IMR-90 (cell line): ENCODE data around the gene LYRM4. TPM values are rescaled to one million over a fixed set of nuclear protein-coding genes. Genes with fewer than 3 reads are reported as not detected.

Source experiments
- ATAC-seq: fragments of 200-7000 bp; cut with Tn5 transposase; 2 replicates; pipeline ENCODE4 v1.9.1; 2020; ENCODE audit warnings: low read depth, mild to moderate bottlenecking, moderate library complexity
- BruUV-seq: library from RNA; stranded (reverse); fragments of 400-500 nt; replicated peaks from 2 replicates; lab custom pipeline; 2021; lab: Mats Ljungman, UMichigan
- CTCF ChIA-PET: fragments of 300-600 bp; formaldehyde crosslinking; extraction: SDS; loops from one replicate; lab custom pipeline; 2021; ENCODE audit warnings: antibody characterized with exemption; lab: Yijun Ruan, JAX
- POLR2A ChIA-PET: fragments of 300-600 bp; sonication (Branson Sonifier 250); formaldehyde crosslinking; loops from one replicate; lab custom pipeline; 2022; ENCODE audit warnings: antibody characterized with exemption; ENCODE audit not compliant: unreplicated experiment; lab: Charles Lee
- DNase-seq: peaks from one replicate; pipeline ENCODE4 v3.0.0; 2013
- H2AFZ ChIP-seq: replicated peaks from 2 replicates; pipeline ENCODE3; 2013; ENCODE audit warnings: low read length, mild to moderate bottlenecking; ENCODE audit not compliant: poor library complexity
- H2AK5ac ChIP-seq: 2 replicates; pipeline ENCODE4 v1.6.1; 2013; ENCODE audit warnings: low read depth, low read length, inconsistent platforms
- H2AK9ac ChIP-seq: replicated peaks from 2 replicates; pipeline ENCODE3; 2013; ENCODE audit warnings: mild to moderate bottlenecking, low read depth, low read length, moderate library complexity; ENCODE audit not compliant: poor library complexity
- H2BK120ac ChIP-seq: 2 replicates; pipeline ENCODE4 v1.6.1; 2013; ENCODE audit warnings: low read depth, low read length, inconsistent platforms
- H2BK15ac ChIP-seq: 3 replicates; pipeline ENCODE4 v1.6.1; 2013; ENCODE audit warnings: low read depth, low read length, inconsistent platforms
- H2BK20ac ChIP-seq: 2 replicates; pipeline ENCODE4 v1.6.1; 2013; ENCODE audit warnings: low read depth, mild to moderate bottlenecking, inconsistent platforms, low read length, moderate library complexity
- H2BK5ac ChIP-seq: 2 replicates; pipeline ENCODE4 v1.6.1; 2013; ENCODE audit warnings: mild to moderate bottlenecking, low read depth, low read length, inconsistent platforms; ENCODE audit not compliant: poor library complexity, severe bottlenecking
- H3K14ac ChIP-seq: replicated peaks from 2 replicates; pipeline ENCODE4 v1.6.1; 2013; ENCODE audit warnings: low read depth, low read length, inconsistent platforms
- H3K18ac ChIP-seq: 2 replicates; pipeline ENCODE4 v1.6.1; 2013; ENCODE audit warnings: low read depth, low read length, control low read depth
- H3K23ac ChIP-seq: 2 replicates; pipeline ENCODE4 v1.6.1; 2013; ENCODE audit warnings: low read depth, low read length, inconsistent platforms
- H3K27ac ChIP-seq: 2 replicates; pipeline ENCODE4 v1.5.1; 2013; ENCODE audit warnings: mild to moderate bottlenecking, control low read depth, low read length; ENCODE audit not compliant: insufficient read depth
- H3K27me3 ChIP-seq: 2 replicates; pipeline ENCODE4 v1.6.1; 2013; ENCODE audit warnings: low read length; ENCODE audit not compliant: control insufficient read depth, insufficient read depth
- H3K36me3 ChIP-seq: 2 replicates; pipeline ENCODE4 v1.6.1; 2013; ENCODE audit warnings: low read length, mixed read lengths; ENCODE audit not compliant: control insufficient read depth, insufficient read depth
- H3K4ac ChIP-seq: 2 replicates; pipeline ENCODE4 v1.6.1; 2013; ENCODE audit warnings: low read depth, low read length, inconsistent platforms
- H3K4me1 ChIP-seq: 2 replicates; pipeline ENCODE4 v1.6.1; 2013; ENCODE audit warnings: low read length, mixed read lengths; ENCODE audit not compliant: control insufficient read depth, insufficient read depth
- H3K4me2 ChIP-seq: 2 replicates; pipeline ENCODE4 v1.6.1; 2013; ENCODE audit warnings: low read depth, mild to moderate bottlenecking, control low read depth, low read length, moderate library complexity
- H3K4me3 ChIP-seq: 2 replicates; pipeline ENCODE4 v1.5.1; 2013; ENCODE audit warnings: low read depth, mild to moderate bottlenecking, control low read depth, low read length, moderate library complexity; ENCODE audit not compliant: insufficient read depth
- H3K56ac ChIP-seq: 2 replicates; pipeline ENCODE4 v1.6.1; 2013; ENCODE audit warnings: low read length, inconsistent platforms; ENCODE audit not compliant: insufficient read depth; ENCODE audit errors: extremely low read depth
- H3K79me1 ChIP-seq, 2 experiments: 2 replicates each; pipeline ENCODE4 v1.6.1; 2013; ENCODE audit warnings: low read length in 2 of 2, inconsistent platforms in 1 of 2, low read depth in 1 of 2
- H3K9ac ChIP-seq: 2 replicates; pipeline ENCODE4 v1.6.1; 2013; ENCODE audit warnings: low read depth, low read length, control low read depth
- H3K9me1 ChIP-seq: 2 replicates; pipeline ENCODE4 v1.6.1; 2013; ENCODE audit warnings: low read length, inconsistent platforms; ENCODE audit not compliant: insufficient read depth
- H3K9me3 ChIP-seq: 2 replicates; pipeline ENCODE4 v1.6.1; 2013; ENCODE audit warnings: low read length; ENCODE audit not compliant: control insufficient read depth, insufficient read depth
- H4K20me1 ChIP-seq: 2 replicates; pipeline ENCODE4 v1.6.1; 2013; ENCODE audit warnings: low read length, inconsistent platforms; ENCODE audit not compliant: insufficient read depth
- H4K5ac ChIP-seq: 2 replicates; pipeline ENCODE4 v1.6.1; 2013; ENCODE audit warnings: mild to moderate bottlenecking, low read depth, low read length, control low read depth
- H4K8ac ChIP-seq, 2 experiments: 2 replicates each; pipeline ENCODE4 v1.6.1; 2013; ENCODE audit warnings: low read depth in 2 of 2, low read length in 2 of 2, control low read depth in 1 of 2, inconsistent platforms in 1 of 2
- H4K91ac ChIP-seq: 2 replicates; pipeline ENCODE4 v1.6.1; 2013; ENCODE audit warnings: low read depth, low read length, inconsistent platforms; ENCODE audit not compliant: insufficient read depth
- CEBPB ChIP-seq: IDR thresholded peaks from 2 replicates; pipeline ENCODE4 v1.6.1; 2012; ENCODE audit warnings: low read depth, low read length, improper control_type of control experiment
- CHD1 ChIP-seq: IDR thresholded peaks from 2 replicates; pipeline ENCODE4 v1.6.1; 2012; ENCODE audit warnings: low read depth, low read length, improper control_type of control experiment
- CTCF ChIP-seq: conservative IDR thresholded peaks from 2 replicates; pipeline ENCODE4 v1.5.1; 2012; ENCODE audit warnings: mild to moderate bottlenecking, low read depth, low read length, improper control_type of control experiment
- MAZ ChIP-seq: IDR thresholded peaks from 2 replicates; pipeline ENCODE4 v1.6.1; 2012; ENCODE audit warnings: low read depth, mild to moderate bottlenecking, low read length, improper control_type of control experiment, moderate library complexity, borderline replicate concordance
- MXI1 ChIP-seq: IDR thresholded peaks from 2 replicates; pipeline ENCODE4 v1.6.1; 2012; ENCODE audit warnings: low read depth, mild to moderate bottlenecking, low read length, moderate library complexity, borderline replicate concordance
- POLR2A ChIP-seq: IDR thresholded peaks from 2 replicates; pipeline ENCODE4 v1.6.1; 2012; ENCODE audit warnings: mild to moderate bottlenecking, low read depth, low read length
- RAD21 ChIP-seq: IDR thresholded peaks from 2 replicates; pipeline ENCODE4 v1.6.1; 2012; ENCODE audit warnings: low read length, improper control_type of control experiment
- RCOR1 ChIP-seq: IDR thresholded peaks from 2 replicates; pipeline ENCODE4 v1.6.1; 2012; ENCODE audit warnings: mild to moderate bottlenecking, low read length, improper control_type of control experiment; ENCODE audit not compliant: insufficient replicate concordance
- USF2 ChIP-seq: fragments of 150-350 bp; IDR thresholded peaks from 2 replicates; pipeline ENCODE4 v1.6.1; 2017; ENCODE audit warnings: mild to moderate bottlenecking, antibody characterized with exemption, low read length, low read depth
- WGBS, 2 experiments: methylation state at CpG; one replicate each; pipeline versions ENCODE4 v1.1.5 to v1.1.7; 2013; ENCODE audit warnings: missing lambda C conversion rate in 2 of 2; ENCODE audit not compliant: insufficient read length in 1 of 2; ENCODE audit errors: extremely low coverage in 2 of 2; 5-methylcytosine and 5-hydroxymethylcytosine counted together
- dilution Hi-C: fragments of 300-500 bp; cut with HindIII; formaldehyde crosslinking; loops from one replicate; pipeline ENCODE4 v1.14.3; 2018; ENCODE audit warnings: low sequenced_read_pairs; ENCODE audit not compliant: unreplicated experiment
- in situ Hi-C: fragments of 300-500 bp; cut with MboI; formaldehyde crosslinking; loops from 3 replicates; pipeline ENCODE4 v1.14.3; 2019; ENCODE audit warnings: low sequenced_read_pairs, inconsistent platforms, mixed read lengths
- intact Hi-C: fragments of 100-400 bp; cut with micrococcal nuclease; formaldehyde crosslinking; loops from 2 replicates; pipeline ENCODE4 v1.10.0; 2022
- polyA plus RNA-seq, 3 experiments: library from polyadenylated mRNA; depleted of rRNA; stranded (reverse); fragments of >200 nt; gene quantifications; 2 replicates each; pipeline ENCODE4 v1.2.3, GENCODE V29; 2012; ENCODE audit warnings: low replicate concordance in 1 of 3
- total RNA-seq: library from RNA; depleted of rRNA; stranded (reverse); fragments of >200 nt; gene quantifications from 2 replicates; pipeline ENCODE4 v1.2.3, GENCODE V29; 2012

The LYRM4 gene
- total and polyA plus RNA-seq, 2 of the 4 experiments (the other 2 are of a cell fraction) = 11.5 to 26.6 TPM

- Histone ChIP-seq H3K4me3 (no peak overlapping the region), H2BK15ac (no peak overlapping the region), H3K9me1 (peaks cover 3% of the 10 kb centered on the region; the same call in 1 of the 2 replicates), H2AK5ac (no peak overlapping the region), H3K4ac (no peak overlapping the region), H4K8ac (no peak overlapping the region), H3K79me1 (peaks cover 15 to 32% of the 10 kb centered on the region in 2 experiments), H2AFZ (no peak overlapping the region), H2BK20ac (no peak overlapping the region), H4K91ac (no peak overlapping the region), H3K18ac (no peak overlapping the region), H3K27ac (no peak overlapping the region), H2BK5ac (no peak overlapping the region), H2BK120ac (no peak overlapping the region), H3K4me2 (no peak overlapping the region), H4K20me1 (peaks cover 5% of the 10 kb centered on the region; the same call in 1 of the 2 replicates), H3K36me3 (no peaks in the 10 kb centered on the region), H3K56ac (no peak overlapping the region), H3K4me1 (peaks cover 4% of the 10 kb centered on the region), H2AK9ac (no peak overlapping the region), H3K9me3 (no peaks in the 10 kb centered on the region), H3K9ac (no peak overlapping the region), H3K14ac (no peak overlapping the region), H4K5ac (no peak overlapping the region), H3K27me3 (no peaks in the 10 kb centered on the region), H3K23ac (no peak overlapping the region)
- TF ChIP-seq MXI1 = no peak
- no peak for TF ChIP-seq MAZ
- no peak for TF ChIP-seq POLR2A
- no peak for TF ChIP-seq USF2
- TF ChIP-seq RCOR1 = no peak
- TF ChIP-seq CTCF = no peak
- no peak for TF ChIP-seq CEBPB
- TF ChIP-seq RAD21 = no peak
- no peak for TF ChIP-seq CHD1
- no TSS peak for BruUV-seq
- DNase-seq (no peak), ATAC-seq (no peak)
- in situ Hi-C loops (no loop called here), intact Hi-C loops (no loop called here), dilution Hi-C loops (no loop called here)
- CTCF ChIA-PET = no interaction called here
- POLR2A ChIA-PET = no interaction called here
- WGBS, 2 experiments = no CpG with 5 or more reads among the region's 2 CpGs
Measured at GRCh38 chr6:5280920-5281319, 20.2 kb upstream of the LYRM4 start.
